ENCODE data around the gene FBXO31. TPM values are rescaled to one million over a fixed set of nuclear protein-coding genes. Genes with fewer than 3 reads are reported as not detected.

The FBXO31 gene
- total RNA-seq, 2 donors from 2014 or later, result 50.4 to 58.5 TPM

GRCh38 chr16:87284183-87284582 is 99.4 kb downstream of the FBXO31 start:
- no peak for DNase-seq (ENCODE audit: low spot score)
- intact Hi-C loops (cut with DNase I), result no loop called here

GRCh38 chr16:87279094-87279658 is 104.4 kb downstream of the FBXO31 start:
- peak; percentile 56 for DNase-seq (ENCODE audit: low spot score)

GRCh38 chr16:87278191-87279093 is 105.1 kb downstream of the FBXO31 start:
- peak; percentile 93 for DNase-seq (ENCODE audit: low spot score)
- intact Hi-C loops (cut with DNase I), result loop anchor here (2.0 to 10.0 kb wide), 5 partner anchors 76 to 716 kb away; no protein-coding TSS in a partner anchor

More at GRCh38 chr16:87279094-87279658, 104.4 kb downstream of the FBXO31 start:
- intact Hi-C loops (cut with DNase I), result loop anchor here (2.0 to 10.0 kb wide), 5 partner anchors 77 to 717 kb away; no protein-coding TSS in a partner anchor

Other genes starting within 250 kb of the FBXO31 start
- gene C16orf95, start 66.4 kb downstream of the FBXO31 start, total RNA-seq, result 1 to 10 TPM; 1.1 to 3.1 TPM
- gene MAP1LC3B, start 8.6 kb upstream of the FBXO31 start, total RNA-seq, result 10 to 100 TPM; 51.2 to 52.2 TPM
- 10 to 100 TPM; 21.7 to 28.8 TPM for gene ZCCHC14, start 109.2 kb upstream of the FBXO31 start, total RNA-seq
- 1 to 10 TPM; 1.4 to 1.8 TPM for gene JPH3, start 218.7 kb upstream of the FBXO31 start, total RNA-seq

Measured in posterior vena cava (tissue), 2 donors.